Measurements from ENCODE around the gene AGPAT2.

AGPAT2 gene

GRCh38 chr9:136671254-136671614 lies 16.0 kb downstream of the AGPAT2 start:
- no peak overlapping the region for H3K4me3 ChIP-seq (ENCODE audit: low read depth, low read length)
- in situ Hi-C loops (cut with HindIII; ENCODE audit: low sequenced_read_pairs): loop anchor here (10.0 kb wide), 1 partner anchor 116 kb away; no protein-coding TSS in a partner anchor
- no peak for DNase-seq (ENCODE audit: low read depth)
- TF ChIP-seq CTCF (IDR thresholded peaks at IDR 0.05; ENCODE audit: low read depth, low read length, missing control alignments): no peak

GRCh38 chr9:136670576-136671253 lies 16.5 kb downstream of the AGPAT2 start:
- no peak for TF ChIP-seq CTCF (IDR thresholded peaks at IDR 0.05; ENCODE audit: low read depth, low read length, missing control alignments)
- DNase-seq (ENCODE audit: low read depth): no peak
- no peak overlapping the region for H3K4me3 ChIP-seq (ENCODE audit: low read depth, low read length)
- in situ Hi-C loops (cut with HindIII; ENCODE audit: low sequenced_read_pairs): loop anchor here (10.0 kb wide), 1 partner anchor 116 kb away; no protein-coding TSS in a partner anchor

GRCh38 chr9:136669791-136670464 lies 17.3 kb downstream of the AGPAT2 start:
- DNase-seq (ENCODE audit: low read depth): no peak
- in situ Hi-C loops (cut with HindIII; ENCODE audit: low sequenced_read_pairs): loop anchor here (10.0 kb wide), 1 partner anchor 115 kb away; no protein-coding TSS in a partner anchor
- H3K4me3 ChIP-seq (ENCODE audit: low read depth, low read length): no peak overlapping the region
- no peak for TF ChIP-seq CTCF (IDR thresholded peaks at IDR 0.05; ENCODE audit: low read depth, low read length, missing control alignments)

- TF ChIP-seq CTCF (IDR thresholded peaks at IDR 0.05; ENCODE audit: low read depth, low read length, missing control alignments): no peak
- DNase-seq (ENCODE audit: low read depth): no peak
- no peak overlapping the region for H3K4me3 ChIP-seq (ENCODE audit: low read depth, low read length)
- in situ Hi-C loops (cut with HindIII; ENCODE audit: low sequenced_read_pairs): no loop called here
Observed at GRCh38 chr9:136668983-136669790, 18.1 kb downstream of the AGPAT2 start.

GRCh38 chr9:136667940-136668760 lies 19.1 kb downstream of the AGPAT2 start:
- no peak for DNase-seq (ENCODE audit: low read depth)
- no peak overlapping the region for H3K4me3 ChIP-seq (ENCODE audit: low read depth, low read length)
- in situ Hi-C loops (cut with HindIII; ENCODE audit: low sequenced_read_pairs): no loop called here
- no peak for TF ChIP-seq CTCF (IDR thresholded peaks at IDR 0.05; ENCODE audit: low read depth, low read length, missing control alignments)
